Measurements from ENCODE around the gene IRAK1BP1.

DNA sequence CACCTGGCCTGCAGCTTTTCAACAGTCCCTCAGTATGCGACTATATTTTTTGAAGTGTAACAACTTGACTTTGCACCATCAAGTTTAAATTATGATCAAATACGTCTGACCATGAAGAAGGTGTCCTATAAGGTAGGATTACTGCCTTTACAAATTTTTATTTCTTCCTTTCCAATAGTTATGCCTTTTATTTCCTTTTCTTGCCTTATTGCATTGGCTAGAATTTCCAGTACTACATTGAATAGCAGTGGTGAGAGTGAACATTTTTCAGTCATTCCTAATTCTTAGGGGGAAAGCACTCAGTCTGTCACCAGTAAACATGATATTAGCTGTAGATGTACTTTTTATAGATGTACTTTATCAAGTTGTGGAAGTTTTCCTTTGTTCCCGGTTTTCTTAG is 81.4 kb downstream of the IRAK1BP1 start:
- TF ChIP-seq, protein P1, sequence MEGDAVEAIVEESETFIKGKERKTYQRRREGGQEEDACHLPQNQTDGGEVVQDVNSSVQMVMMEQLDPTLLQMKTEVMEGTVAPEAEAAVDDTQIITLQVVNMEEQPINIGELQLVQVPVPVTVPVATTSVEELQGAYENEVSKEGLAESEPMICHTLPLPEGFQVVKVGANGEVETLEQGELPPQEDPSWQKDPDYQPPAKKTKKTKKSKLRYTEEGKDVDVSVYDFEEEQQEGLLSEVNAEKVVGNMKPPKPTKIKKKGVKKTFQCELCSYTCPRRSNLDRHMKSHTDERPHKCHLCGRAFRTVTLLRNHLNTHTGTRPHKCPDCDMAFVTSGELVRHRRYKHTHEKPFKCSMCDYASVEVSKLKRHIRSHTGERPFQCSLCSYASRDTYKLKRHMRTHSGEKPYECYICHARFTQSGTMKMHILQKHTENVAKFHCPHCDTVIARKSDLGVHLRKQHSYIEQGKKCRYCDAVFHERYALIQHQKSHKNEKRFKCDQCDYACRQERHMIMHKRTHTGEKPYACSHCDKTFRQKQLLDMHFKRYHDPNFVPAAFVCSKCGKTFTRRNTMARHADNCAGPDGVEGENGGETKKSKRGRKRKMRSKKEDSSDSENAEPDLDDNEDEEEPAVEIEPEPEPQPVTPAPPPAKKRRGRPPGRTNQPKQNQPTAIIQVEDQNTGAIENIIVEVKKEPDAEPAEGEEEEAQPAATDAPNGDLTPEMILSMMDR (conservative IDR thresholded peaks at IDR 0.05; ENCODE audit: low read length) = no peak
- no peak for TF ChIP-seq EZH2phosphoT487 (IDR thresholded peaks at IDR 0.05; ENCODE audit: borderline replicate concordance, low read depth, low read length)
